NCI-H748 (cell line): ENCODE data around the gene LAMB4.
A peak's percentile ranks its signal among the peaks of the same experiment; 100 is the strongest.

Source experiments
- DNase-seq: peaks from one replicate; lab custom pipeline; 2025; ENCODE audit not compliant: unreplicated experiment; lab: John Stamatoyannopoulos, UW

The LAMB4 gene

DNA sequence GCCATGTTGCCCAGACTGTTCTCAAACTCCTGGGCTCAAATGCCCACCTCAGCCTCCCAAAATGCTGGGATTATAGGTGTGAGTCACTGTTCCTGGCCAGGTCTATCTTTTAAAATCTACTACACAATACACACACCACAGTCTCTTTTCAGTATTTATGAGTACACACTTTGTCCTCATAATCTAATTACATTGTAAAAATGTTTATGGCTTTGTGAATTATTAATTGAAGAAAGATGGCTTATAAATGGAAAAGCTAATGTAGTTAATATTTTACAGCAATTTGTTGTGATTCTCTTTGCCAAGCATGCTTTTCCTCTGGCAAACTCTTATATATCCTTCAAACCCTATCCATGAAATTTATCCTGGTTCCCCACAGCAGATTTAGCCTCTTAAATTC is 22.0 kb downstream of the LAMB4 start:
- no peak for DNase-seq

- no peak for DNase-seq
Observed at GRCh38 chr7:108104324-108104723, 25.8 kb downstream of the LAMB4 start.

DNA sequence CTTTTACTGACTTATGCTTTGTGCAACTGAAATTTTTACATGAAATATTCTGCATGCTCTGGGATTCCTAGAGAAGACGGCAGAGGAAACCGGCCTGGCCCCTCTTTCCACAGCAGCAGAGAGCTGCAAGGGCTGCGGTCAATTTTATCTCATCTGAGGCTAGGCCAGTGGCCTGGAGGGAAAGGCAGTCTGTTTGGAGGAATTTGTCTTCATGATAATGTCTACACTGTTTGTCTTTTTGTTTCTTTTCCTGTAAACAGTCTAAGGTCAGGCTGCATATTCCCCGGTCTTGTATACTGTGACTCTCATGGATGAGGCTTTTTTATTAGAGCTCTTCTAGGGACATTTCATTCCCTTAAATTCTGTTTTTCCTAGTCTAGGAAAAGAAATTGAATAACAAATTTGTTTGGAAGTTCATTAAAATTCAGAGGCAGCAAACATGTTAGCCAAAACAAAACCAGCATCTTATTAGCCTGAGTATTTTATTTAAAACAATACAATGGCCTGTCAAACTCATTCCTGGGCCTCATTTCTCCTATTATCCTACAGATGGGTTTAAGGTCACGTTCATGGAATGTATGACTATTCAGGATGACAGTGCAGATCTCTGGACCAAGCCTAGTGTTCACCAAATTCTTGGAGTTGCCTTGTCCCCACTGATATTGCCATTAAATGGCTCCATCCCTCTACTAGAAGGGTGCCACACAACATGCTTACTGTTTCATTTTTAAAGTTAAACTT is 26.4 kb downstream of the LAMB4 start:
- DNase-seq, result no peak

GRCh38 chr7:108102671-108103312 is 27.4 kb downstream of the LAMB4 start:
- DNase-seq, result no peak

GRCh38 chr7:108101759-108102158 is 28.4 kb downstream of the LAMB4 start:
- no peak for DNase-seq

GRCh38 chr7:108099713-108100112 is 30.4 kb downstream of the LAMB4 start:
- no peak for DNase-seq

DNA sequence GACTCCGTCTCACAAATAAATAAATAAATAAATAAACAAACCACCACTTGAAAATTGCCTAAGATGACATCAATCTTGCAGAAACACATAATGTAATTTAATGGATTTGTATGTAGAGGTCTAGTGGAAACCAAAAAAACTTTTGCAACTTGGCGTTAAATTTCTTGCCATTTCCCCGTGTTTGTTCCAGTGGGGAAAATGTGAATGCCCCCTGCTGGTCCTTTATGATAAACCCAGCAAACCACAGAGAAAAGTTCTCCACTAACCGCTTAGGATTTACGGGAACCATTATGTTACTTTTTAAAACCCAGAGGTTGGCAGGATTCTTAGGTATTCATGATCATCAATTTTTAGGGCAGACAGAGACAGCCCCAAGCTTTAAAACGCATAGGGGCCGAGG is 32.5 kb downstream of the LAMB4 start:
- DNase-seq, result no peak

DNA sequence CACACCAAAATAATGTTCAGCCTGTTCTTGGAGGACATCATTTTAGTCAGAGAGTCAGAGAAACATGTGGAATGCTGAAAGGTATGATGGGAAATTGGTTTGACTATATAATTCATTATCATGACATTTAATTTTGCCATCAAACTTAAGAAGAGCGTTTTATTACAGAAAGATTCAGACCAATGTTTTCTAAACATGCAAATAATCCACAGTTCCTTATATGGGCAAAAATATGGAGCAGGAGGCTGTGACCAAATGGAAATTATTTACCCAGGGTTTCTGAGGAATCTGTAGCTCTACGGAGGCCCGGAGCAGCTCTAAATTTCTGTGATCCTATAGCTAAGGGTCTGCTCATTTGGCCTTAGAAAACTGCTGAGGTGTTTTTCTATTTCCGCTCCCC is 33.2 kb downstream of the LAMB4 start:
- DNase-seq, result no peak

DNA sequence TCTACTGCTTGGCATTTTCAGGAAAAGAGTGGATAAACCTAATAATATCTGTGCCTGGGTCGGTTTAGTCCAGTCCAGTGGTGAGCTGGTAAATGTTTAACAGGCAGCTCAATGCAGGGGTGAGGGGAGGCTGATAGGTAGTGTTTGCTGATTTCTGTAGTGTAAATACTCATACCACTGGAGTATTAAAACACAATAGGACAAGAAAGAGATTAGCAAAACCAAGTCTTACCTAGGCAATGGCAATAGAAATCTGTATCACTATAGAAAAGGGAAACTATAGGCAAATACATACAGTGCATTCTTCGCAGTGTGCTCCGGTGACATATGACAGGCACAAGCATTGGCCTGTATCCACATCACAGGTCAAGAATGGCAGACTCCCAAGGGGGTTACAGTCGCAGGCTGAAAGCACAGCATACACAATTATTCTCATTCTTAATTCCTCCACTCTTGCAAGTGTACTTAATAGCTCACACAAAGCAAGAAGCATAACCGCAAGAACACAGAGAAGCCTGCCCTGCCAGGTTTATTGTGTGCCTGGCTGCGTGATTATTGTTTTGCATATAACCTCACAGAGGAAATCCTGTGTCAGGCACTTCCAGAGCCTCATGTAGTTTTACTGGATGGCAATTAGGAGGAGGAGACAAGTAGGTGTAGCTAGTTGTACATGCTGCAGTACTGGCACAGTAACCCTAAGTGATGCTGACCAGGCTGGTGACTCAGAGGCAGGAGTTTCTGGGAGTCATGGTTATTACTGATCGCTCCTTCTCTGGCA is 35.0 kb downstream of the LAMB4 start:
- DNase-seq, result peak; percentile 36

- no peak for DNase-seq
Observed at GRCh38 chr7:108094346-108094745, 35.8 kb downstream of the LAMB4 start.

DNA sequence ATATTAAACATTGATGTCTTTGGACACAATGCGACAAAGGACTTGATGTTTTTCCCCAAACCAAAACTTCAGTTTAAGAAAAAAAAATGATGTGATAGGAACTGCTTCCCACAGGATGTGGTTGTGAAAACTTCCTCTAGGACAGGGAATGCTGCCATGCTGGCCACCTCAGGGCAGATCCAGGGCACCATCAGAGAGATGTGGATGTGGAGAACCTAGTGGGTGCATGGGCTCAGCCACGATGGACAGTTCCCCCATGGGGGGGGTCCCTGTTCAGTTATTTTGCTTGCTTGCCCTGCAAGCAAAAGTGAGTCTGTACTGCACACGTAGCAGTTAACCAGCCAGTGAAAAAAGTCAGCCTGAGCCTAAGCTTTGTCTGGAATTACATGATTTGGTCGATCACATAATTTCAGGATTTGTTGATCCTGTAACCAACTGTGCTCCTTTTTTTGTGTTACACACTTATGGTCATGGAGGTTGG is 36.3 kb downstream of the LAMB4 start:
- no peak for DNase-seq

DNA sequence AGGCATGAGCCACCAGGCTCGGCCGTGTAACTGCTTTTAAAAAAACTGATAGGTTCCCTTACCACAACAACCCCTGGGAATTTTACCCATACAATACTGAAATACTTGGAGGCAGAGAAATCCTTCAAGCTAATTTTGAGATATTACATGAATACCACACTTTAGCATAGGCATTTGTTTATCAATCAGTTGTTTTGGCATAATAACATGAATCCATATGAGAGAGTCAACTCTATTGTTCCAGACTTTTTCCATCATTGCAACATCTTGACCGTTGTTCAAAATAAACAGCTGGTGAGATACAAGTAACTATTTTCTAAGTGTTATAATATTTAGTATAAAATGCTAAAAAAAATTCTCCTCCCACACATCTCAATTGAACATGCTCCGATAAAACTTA is 36.8 kb downstream of the LAMB4 start:
- no peak for DNase-seq

- DNase-seq, result no peak
Observed at GRCh38 chr7:108091461-108091831, 38.7 kb downstream of the LAMB4 start.

DNA sequence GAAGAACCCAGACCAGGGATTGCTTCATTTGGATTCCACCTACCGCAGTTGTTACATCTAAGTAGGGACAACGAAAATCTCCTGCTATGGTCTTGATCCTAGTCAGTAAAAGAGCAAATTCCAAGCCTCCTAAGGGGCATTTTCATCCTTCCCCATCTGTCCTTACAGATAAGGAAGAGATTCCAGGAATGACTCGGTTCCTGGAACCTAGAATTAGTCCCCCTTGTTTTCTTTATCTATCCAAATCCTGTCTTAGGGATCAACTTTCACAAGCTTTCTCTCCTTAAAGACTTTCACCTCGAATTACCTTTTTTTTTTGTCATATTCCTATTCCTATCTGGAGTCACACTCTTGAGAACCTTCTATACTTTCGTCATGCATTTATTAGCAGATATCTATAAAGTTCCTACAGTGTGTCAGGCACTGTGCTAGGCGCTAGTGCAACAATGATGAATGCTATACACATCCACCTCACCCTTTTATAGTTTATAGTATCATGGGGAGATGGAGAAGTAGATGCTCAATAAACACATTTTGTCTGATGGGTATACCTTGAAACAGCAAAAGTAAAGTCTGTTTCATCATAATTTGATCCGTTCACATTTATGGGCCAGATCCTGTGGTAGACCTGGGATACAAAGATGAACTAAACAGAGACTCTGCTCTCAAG is 39.2 kb downstream of the LAMB4 start:
- DNase-seq, result no peak

- DNase-seq, result no peak
Observed at GRCh38 chr7:108089381-108089780, 40.8 kb downstream of the LAMB4 start.

DNA sequence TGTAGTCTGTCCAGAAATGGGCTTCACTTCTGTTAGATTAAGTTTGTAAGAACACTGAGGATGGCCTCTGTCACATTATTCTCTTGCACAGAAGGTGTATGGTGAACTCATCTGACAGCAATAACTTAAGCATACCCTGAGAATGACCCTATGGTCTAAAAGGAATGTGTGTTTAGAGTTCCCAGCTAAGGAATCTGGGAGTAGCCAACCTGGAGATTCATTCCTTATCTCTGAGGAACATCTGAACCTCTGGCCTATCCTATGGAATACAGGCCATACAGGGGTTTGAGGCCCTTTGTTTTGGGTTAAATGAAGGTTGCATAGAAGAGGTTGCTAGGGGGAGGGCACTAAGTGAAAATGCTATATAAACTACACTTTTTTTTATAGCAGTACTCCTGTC is 41.4 kb downstream of the LAMB4 start:
- no peak for DNase-seq

- DNase-seq, result no peak
Observed at GRCh38 chr7:108087778-108088177, 42.4 kb downstream of the LAMB4 start.

- no peak for DNase-seq
Observed at GRCh38 chr7:108086962-108087361, 43.2 kb downstream of the LAMB4 start.

DNA sequence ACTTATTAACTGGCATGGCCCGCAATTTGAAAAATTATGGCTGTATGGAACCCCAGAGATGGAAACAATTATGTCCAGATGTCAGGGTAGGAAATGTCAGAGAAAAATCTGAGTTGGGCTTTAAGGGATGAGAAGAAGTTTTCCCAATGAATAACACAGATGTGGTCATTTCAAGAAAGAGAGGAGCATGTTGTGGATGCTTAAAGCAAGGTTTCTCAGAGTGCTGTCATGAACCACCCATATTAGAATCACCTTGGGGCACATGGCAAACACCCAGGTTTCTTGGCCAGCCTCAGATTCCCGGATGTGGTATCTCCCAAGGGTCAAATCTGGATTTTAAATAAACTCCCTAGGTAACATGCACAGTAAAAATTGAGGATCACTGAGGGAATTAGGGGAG is 43.6 kb downstream of the LAMB4 start:
- no peak for DNase-seq

DNA sequence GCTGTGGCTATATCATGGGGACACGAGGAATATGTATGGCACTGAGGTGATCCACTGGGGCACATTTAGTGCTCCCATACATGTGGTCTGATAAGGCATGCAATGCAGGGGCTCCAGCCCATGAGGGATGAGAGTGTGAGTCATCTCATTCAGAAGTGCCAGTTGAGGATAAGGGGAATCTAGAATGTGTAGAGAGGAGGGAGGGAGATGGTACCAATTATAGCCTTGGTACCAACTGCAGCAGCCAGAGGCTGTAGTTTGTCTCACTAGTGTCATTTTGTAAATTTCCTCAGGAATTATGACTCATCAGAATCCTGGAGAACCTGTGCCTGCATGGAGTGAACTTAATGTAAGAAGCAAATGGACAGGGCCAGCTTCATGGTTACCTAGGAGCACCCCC is 46.2 kb downstream of the LAMB4 start:
- no peak for DNase-seq
